SKM-1 treated with dmso at 0.1 percent for 144 hours (cell line): ENCODE measurements around the gene MACROD2.

Source experiments
- DNase-seq: peaks from one replicate; lab custom pipeline; 2025; ENCODE audit not compliant: unreplicated experiment; lab: John Stamatoyannopoulos, UW

Gene MACROD2

GRCh38 chr20:16054985-16055384, 2059.7 kb downstream of the MACROD2 start:
- no peak for DNase-seq

- DNase-seq: no peak
These were observed 2062.3 kb downstream of the MACROD2 start for GRCh38 chr20:16057651-16058050.

GRCh38 chr20:16058268-16058667, 2063.0 kb downstream of the MACROD2 start:
- DNase-seq: no peak

GRCh38 chr20:16059841-16060240, 2064.5 kb downstream of the MACROD2 start:
- DNase-seq: no peak

- no peak for DNase-seq
These were observed 2066.0 kb downstream of the MACROD2 start for GRCh38 chr20:16061351-16061750.

- no peak for DNase-seq
These were observed 2067.6 kb downstream of the MACROD2 start for GRCh38 chr20:16062661-16063581.

- DNase-seq: no peak
These were observed 2068.6 kb downstream of the MACROD2 start for GRCh38 chr20:16063881-16064280.

GRCh38 chr20:16064989-16065707, 2069.8 kb downstream of the MACROD2 start:
- no peak for DNase-seq

- no peak for DNase-seq
These were observed 2071.3 kb downstream of the MACROD2 start for GRCh38 chr20:16066571-16066970.

- DNase-seq: no peak
These were observed 2074.2 kb downstream of the MACROD2 start for GRCh38 chr20:16069389-16070010.

GRCh38 chr20:16072220-16072619, 2076.9 kb downstream of the MACROD2 start:
- DNase-seq: no peak

GRCh38 chr20:16078172-16078898, 2083.0 kb downstream of the MACROD2 start:
- no peak for DNase-seq

- DNase-seq: no peak
These were observed 2086.1 kb downstream of the MACROD2 start for GRCh38 chr20:16081421-16081820.

- no peak for DNase-seq
These were observed 2086.8 kb downstream of the MACROD2 start for GRCh38 chr20:16082051-16082550.

- DNase-seq: no peak
These were observed 2088.4 kb downstream of the MACROD2 start for GRCh38 chr20:16083639-16084280.

GRCh38 chr20:16095226-16095625, 2099.9 kb downstream of the MACROD2 start:
- no peak for DNase-seq

GRCh38 chr20:16096756-16097326, 2101.5 kb downstream of the MACROD2 start:
- no peak for DNase-seq

GRCh38 chr20:16097788-16098187, 2102.5 kb downstream of the MACROD2 start:
- no peak for DNase-seq

- no peak for DNase-seq
These were observed 2103.7 kb downstream of the MACROD2 start for GRCh38 chr20:16098890-16099639.
